K562 (cell line): ENCODE results near the gene ARMH1. TPM values are rescaled to one million over a fixed set of nuclear protein-coding genes. Genes with fewer than 3 reads are reported as not detected.

Experiments used
- ATAC-seq: fragments of 200-7000 bp; cut with Tn5 transposase; 3 replicates; pipeline ENCODE4 v1.9.1; 2020; ENCODE audit warnings: moderate library complexity
- BruUV-seq: library from RNA; stranded (reverse); fragments of 400-500 nt; replicated peaks from 2 replicates; lab custom pipeline; 2021; lab: Mats Ljungman, UMichigan
- CTCF ChIA-PET: fragments of 300-600 bp; formaldehyde crosslinking; extraction: SDS; loops from one replicate; lab custom pipeline; 2021; ENCODE audit warnings: low intra/inter-chr PET ratio; lab: Yijun Ruan, JAX
- POLR2A ChIA-PET: fragments of 300-600, 350-650 bp; sonication (Branson Sonifier 250); formaldehyde crosslinking; extraction: SDS; loops from one replicate; lab custom pipeline; 2021; ENCODE audit warnings: antibody characterized with exemption, inconsistent platforms; lab: Yijun Ruan, JAX
- DNase-seq, 4 experiments: peaks; one replicate each; pipeline versions ENCODE4 v3.0.0 to v3.0.0-alpha.2; 2011 to 2018; ENCODE audit warnings: low spot score in 3 of 4, mixed read lengths in 3 of 4; ENCODE audit errors: extremely low read depth in 1 of 4
- FAIRE-seq: peaks from 2 replicates; lab custom pipeline; 2011; peaks lifted over from hg19 to GRCh38; lab: Jason Lieb, UNC
- H2AFZ ChIP-seq: 2 replicates; pipeline ENCODE4 v1.6.0; 2011; ENCODE audit warnings: low read depth, low read length, control low read depth, inconsistent platforms
- H3K27ac ChIP-seq: fragments of 200-600 bp; 3 replicates; pipeline ENCODE4 v1.8.0; 2011; ENCODE audit warnings: low read depth, mild to moderate bottlenecking, control low read depth, inconsistent platforms, low read length, moderate library complexity, mixed read lengths; ENCODE audit errors: extremely low read depth
- H3K27me3 ChIP-seq, 2 experiments: fragments of 300-600 bp in 1 of 2; 2 replicates in 1 of 2; 3 replicates in 1 of 2; pipeline versions ENCODE4 v1.6.0 to v1.8.0; 2011; ENCODE audit warnings: inconsistent platforms in 2 of 2, low read length in 2 of 2, mild to moderate bottlenecking in 1 of 2, mixed read lengths in 1 of 2, moderate library complexity in 1 of 2; ENCODE audit not compliant: control insufficient read depth in 2 of 2, insufficient read depth in 2 of 2
- H3K36me3 ChIP-seq: fragments of 300-600 bp; 3 replicates; pipeline ENCODE4 v1.8.0; 2011; ENCODE audit warnings: mild to moderate bottlenecking, low read length, inconsistent platforms; ENCODE audit not compliant: control insufficient read depth, insufficient read depth
- H3K4me1 ChIP-seq, 2 experiments: fragments of 200-600 bp in 1 of 2; replicated peaks in 1 of 2; 2 replicates in 1 of 2; 3 replicates in 1 of 2; pipeline versions ENCODE4 v1.5.1 to v1.8.0; 2011; ENCODE audit warnings: inconsistent platforms in 2 of 2, low read length in 2 of 2, mild to moderate bottlenecking in 1 of 2, mixed read lengths in 1 of 2, moderate library complexity in 1 of 2; ENCODE audit not compliant: control insufficient read depth in 2 of 2, insufficient read depth in 2 of 2
- H3K4me2 ChIP-seq: 2 replicates; pipeline ENCODE4 v1.6.1; 2011; ENCODE audit warnings: low read length, control low read depth, inconsistent platforms, mixed read lengths; ENCODE audit not compliant: insufficient read depth
- H3K4me3 ChIP-seq: fragments of 200-600 bp; sonication (generic), shearing (Covaris generic); 2 replicates; pipeline ENCODE4 v1.5.1; 2016; ENCODE audit warnings: control low read depth, inconsistent platforms
- H3K79me2 ChIP-seq: fragments of 200-600 bp; 3 replicates; pipeline ENCODE4 v1.8.0; 2011; ENCODE audit warnings: low read length, inconsistent platforms; ENCODE audit not compliant: control insufficient read depth, insufficient read depth
- H3K9ac ChIP-seq, 2 experiments: 2 replicates each; pipeline versions ENCODE4 v1.6.0 to v1.6.1; 2011; ENCODE audit warnings: low read depth in 2 of 2, low read length in 2 of 2, control low read depth in 1 of 2, inconsistent platforms in 1 of 2, mild to moderate bottlenecking in 1 of 2, mixed read lengths in 1 of 2; ENCODE audit not compliant: insufficient read depth in 1 of 2
- H3K9me1 ChIP-seq: one replicate; pipeline ENCODE4 v1.6.0; 2011; ENCODE audit warnings: inconsistent platforms, mild to moderate bottlenecking, low read length, moderate library complexity; ENCODE audit not compliant: control insufficient read depth, insufficient read depth
- H3K9me3 ChIP-seq: replicated peaks from 2 replicates; pipeline ENCODE4 v1.5.1; 2011; ENCODE audit warnings: low read depth, low read length, inconsistent platforms; ENCODE audit not compliant: control insufficient read depth, insufficient read depth
- H4K20me1 ChIP-seq: replicated peaks from 2 replicates; pipeline ENCODE4 v1.6.1; 2011; ENCODE audit warnings: low read length, inconsistent platforms, mixed read lengths; ENCODE audit not compliant: control insufficient read depth, insufficient read depth
- BRF2 ChIP-seq: IDR thresholded peaks from 3 replicates; pipeline ENCODE4 v1.6.1; 2011; ENCODE audit warnings: borderline replicate concordance, mild to moderate bottlenecking; ENCODE audit not compliant: insufficient read length, insufficient read depth
- CEBPZ ChIP-seq: fragments of 150-350 bp; IDR thresholded peaks from 2 replicates; pipeline ENCODE4 v1.6.1; 2014; ENCODE audit warnings: low read depth, mild to moderate bottlenecking, low read length, borderline replicate concordance
- ERF ChIP-seq: fragments of 450-650 bp; formaldehyde crosslinking; IDR thresholded peaks from 2 replicates; pipeline ENCODE4 v1.4.0; 2020; ENCODE audit warnings: mild to moderate bottlenecking, mixed read lengths
- EZH2 ChIP-seq: IDR thresholded peaks from 2 replicates; pipeline ENCODE4 v1.6.1; 2012; ENCODE audit warnings: low read depth, mild to moderate bottlenecking, inconsistent platforms, low read length, borderline replicate concordance
- JUN ChIP-seq, 2 experiments: sonication (generic) in 1 of 2; formaldehyde crosslinking in 1 of 2; IDR thresholded peaks; 2 replicates each; pipeline versions ENCODE4 v1.6.1 to v1.8.0; 2012 to 2022; ENCODE audit warnings: borderline replicate concordance in 2 of 2, mild to moderate bottlenecking in 2 of 2, improper control_type of control experiment in 1 of 2, low read depth in 1 of 2, low read length in 1 of 2, missing genetic modification reagents in 1 of 2
- MCM3 ChIP-seq: fragments of 450-650 bp; IDR thresholded peaks from 2 replicates; pipeline ENCODE4 v1.6.1; 2016
- NFRKB ChIP-seq: fragments of 450-650 bp; IDR thresholded peaks from 2 replicates; pipeline ENCODE4 v1.6.1; 2016; ENCODE audit warnings: low read depth
- PKNOX1 ChIP-seq: fragments of 450-650 bp; IDR thresholded peaks from 2 replicates; pipeline ENCODE4 v1.6.1; 2016
- PYGO2 ChIP-seq: fragments of 450-650 bp; IDR thresholded peaks from 2 replicates; pipeline ENCODE4 v1.6.1; 2016; ENCODE audit warnings: mild to moderate bottlenecking, missing genetic modification characterization, moderate library complexity, missing compliant biosample characterization
- RBM34 ChIP-seq: fragments of 200-400 bp; formaldehyde crosslinking; IDR thresholded peaks from 2 replicates; pipeline ENCODE4 v1.6.1; 2018; ENCODE audit warnings: low read length, borderline replicate concordance; ENCODE audit not compliant: insufficient read depth
- RFX7 ChIP-seq: fragments of 250-450 bp; sonication (Bioruptor Pico); IDR thresholded peaks from 2 replicates; pipeline ENCODE4 v1.5.1; 2021; ENCODE audit warnings: mild to moderate bottlenecking
- SMAD3 ChIP-seq: fragments of 450-650 bp; formaldehyde crosslinking; conservative IDR thresholded peaks from 2 replicates; pipeline ENCODE4 v1.4.0; 2020; ENCODE audit warnings: mild to moderate bottlenecking
- SMC3 ChIP-seq: conservative IDR thresholded peaks from 2 replicates; pipeline ENCODE4 v1.6.1; 2011; ENCODE audit warnings: low read depth, low read length, improper control_type of control experiment; ENCODE audit not compliant: insufficient read depth
- U2AF1 ChIP-seq: fragments of 200-400 bp; formaldehyde crosslinking; optimal IDR thresholded peaks from 2 replicates; pipeline ENCODE3; 2017; ENCODE audit warnings: mild to moderate bottlenecking, low read depth, low read length, moderate library complexity
- WHSC1 ChIP-seq: IDR thresholded peaks from one replicate; pipeline ENCODE4 v1.6.1; 2012; ENCODE audit warnings: low read length, control low read depth, inconsistent platforms
- ZC3H8 ChIP-seq: fragments of 450-650 bp; IDR thresholded peaks from 2 replicates; pipeline ENCODE4 v1.6.1; 2017
- ZFP36 ChIP-seq: fragments of 150-350 bp; IDR thresholded peaks from 2 replicates; pipeline ENCODE4 v1.6.1; 2018; ENCODE audit warnings: low read length, low read depth; ENCODE audit not compliant: partially characterized antibody
- ZNF695 ChIP-seq: fragments of 450-650 bp; formaldehyde crosslinking; IDR thresholded peaks from 2 replicates; pipeline ENCODE4 v1.4.0; 2020; ENCODE audit warnings: mild to moderate bottlenecking, moderate library complexity
- WGBS: fragments of 100-300 bp; shearing (Covaris generic); methylation state at CpG from one replicate; pipeline ENCODE4 v1.1.6; 2016; ENCODE audit warnings: low coverage, mixed read lengths; ENCODE audit not compliant: insufficient coverage; ENCODE audit errors: missing lambda C conversion rate; 5-methylcytosine and 5-hydroxymethylcytosine counted together
- in situ Hi-C: fragments of 300-500 bp; cut with MboI; formaldehyde crosslinking; loops from 4 replicates; pipeline ENCODE4 v1.15.0; 2018; ENCODE audit warnings: inconsistent platforms, mixed read lengths
- intact Hi-C: fragments of 100-400 bp; cut with micrococcal nuclease; formaldehyde crosslinking; loops from 2 replicates; pipeline ENCODE4 v1.14.2; 2022
- polyA plus RNA-seq, 8 experiments: library from polyadenylated mRNA; depleted of rRNA in 4 of 8; stranded (reverse) in 5 of 8; unstranded in 3 of 8; fragments of >200 nt; fragmentation: Nextera tagmentation in 2 of 8; fragmentation: Illumina TruSeq in 1 of 8; extraction: Ambion mirVana in 2 of 8; extraction: Trizol in 1 of 8; gene quantifications; 2 replicates each; pipeline versions ENCODE4 v1.2.1 to v1.2.3, GENCODE V29; 2011 to 2014; ENCODE audit warnings: inconsistent platforms in 1 of 8, missing spikeins in 1 of 8
- total RNA-seq, 7 experiments: library from RNA; depleted of rRNA in 6 of 7; stranded (reverse); fragments of >200 nt in 6 of 7; fragmentation: Illumina TruSeq in 2 of 7; extraction: Trizol in 2 of 7; gene quantifications; 2 replicates each; pipeline versions ENCODE4 v1.2.1 to v1.2.3, GENCODE V29; 2011 to 2021; ENCODE audit warnings: low replicate concordance in 1 of 7

The ARMH1 gene
- total and polyA plus RNA-seq, 9 of the 15 experiments (the other 6 are each of a cell fraction or from before 2014, with no cell fraction given): 0.41 TPM; not detected in 8

GRCh38 chr1:44631333-44631646 lies 43.2 kb upstream of the ARMH1 start:
- Histone ChIP-seq H3K36me3 (peaks cover 35% of the 10 kb centered on the region), H3K4me2 (peak overlapping the region; percentile 76), H3K9me3 (no peaks in the 10 kb centered on the region), H3K9ac (peak overlapping the region; percentile 83 to 92), H3K27me3 (no peaks in the 10 kb centered on the region), H4K20me1 (peaks cover 4% of the 10 kb centered on the region; the same call in 1 of the 2 replicates), H3K27ac (peak overlapping the region; percentile 90), H2AFZ (peak overlapping the region; percentile 82), H3K9me1 (peaks cover 4% of the 10 kb centered on the region), H3K4me1 (peaks cover 43 to 54% of the 10 kb centered on the region in 2 experiments; a peak in 4 of 5 replicates), H3K79me2 (peaks cover 31% of the 10 kb centered on the region), H3K4me3 (peak overlapping the region; percentile 78)
- in situ Hi-C loops: no loop called here
- 5% methylated on average over 8 of the region's 8 CpGs for WGBS
- ChIA-PET POLR2A (interaction anchor here (0.6 to 21.3 kb wide), 19 partner anchors 12 to 1784 kb away, joined by 3 to 328 read pairs (median 4); partner anchors contain the start of genes ARMH1, RPS8 and TMEM53), CTCF (no interaction called here)
- FAIRE-seq: no peak
- no peak for DNase-seq
- intact Hi-C loops: loop anchor here (10.0 kb wide), 1 partner anchor 174 kb away; the partner anchor contains the start of genes BTBD19, DYNLT4 and PLK3
- BruUV-seq: TSS peak; percentile 87
- ATAC-seq: no peak
- TF ChIP-seq ZFP36: no peak
- TF ChIP-seq RFX7: no peak
- TF ChIP-seq EZH2: no peak
- no peak for TF ChIP-seq BRF2
- no peak for TF ChIP-seq MCM3
- TF ChIP-seq WHSC1: no peak
- TF ChIP-seq SMC3: 0 out of 2 replicates have a peak, but pooled peaks have one; percentile 1
- no peak for TF ChIP-seq U2AF1
- no peak for TF ChIP-seq SMAD3
- TF ChIP-seq PKNOX1: peak; percentile 46; the same call in 1 of the 2 replicates
- no peak for TF ChIP-seq ZC3H8
- no peak for TF ChIP-seq PYGO2
- TF ChIP-seq ERF (CRISPR knock-in tag): no peak
- TF ChIP-seq CEBPZ: no peak
- no peak for TF ChIP-seq JUN (IDR thresholded peaks at IDR 0.05; ENCODE audit: borderline replicate concordance, low read depth, low read length)
- 0 out of 2 replicates have a peak, but pooled peaks have one; percentile 49 for TF ChIP-seq JUN (CRISPR knock-in tag; IDR thresholded peaks at IDR 0.05; ENCODE audit: borderline replicate concordance)
- no peak for TF ChIP-seq RBM34
- TF ChIP-seq ZNF695: no peak
- peak; percentile 81 for TF ChIP-seq NFRKB
